Vagina (tissue), 2 donors: ENCODE data around the gene FOXD2.

Source experiments
- CTCF ChIP-seq, 3 experiments: fragments of 450-650 bp in 2 of 3; fragments of 200-600 bp in 1 of 3; sonication (generic) in 1 of 3; IDR thresholded peaks; one replicate each; pipeline ENCODE4 v1.5.1; 2017 to 2019; ENCODE audit warnings: antibody characterized with exemption in 3 of 3, mild to moderate bottlenecking in 2 of 3, moderate library complexity in 2 of 3
- POLR2A ChIP-seq, 2 donors: fragments of 450-650 bp; IDR thresholded peaks; one replicate each; pipeline ENCODE4 v1.6.1; 2017; ENCODE audit warnings: antibody characterized with exemption in 2 of 2, mild to moderate bottlenecking in 2 of 2, moderate library complexity in 2 of 2
- POLR2AphosphoS5 ChIP-seq, 2 donors: sonication (generic); formaldehyde crosslinking; IDR thresholded peaks; one replicate each; pipeline ENCODE4 v1.9.0; 2017; ENCODE audit warnings: antibody characterized with exemption in 2 of 2, mild to moderate bottlenecking in 2 of 2, low read depth in 1 of 2; ENCODE audit not compliant: insufficient read depth in 1 of 2

GRCh38 chr1:47442842-47443529 is 5.1 kb downstream of the FOXD2 start:
- no peak for TF ChIP-seq CTCF (IDR thresholded peaks at IDR 0.05)
- no peak for TF ChIP-seq POLR2A (IDR thresholded peaks at IDR 0.05)
- TF ChIP-seq POLR2AphosphoS5 (IDR thresholded peaks at IDR 0.05; ENCODE audit: insufficient read depth in 1 of 2, low read depth in 1 of 2), result no peak
